Ascending aorta (tissue), 2 donors: ENCODE results near the gene CNIH2. TPM values are rescaled to one million over a fixed set of nuclear protein-coding genes. Genes with fewer than 3 reads are reported as not detected.

Source experiments
- DNase-seq, 2 donors: peaks; one replicate each; pipeline ENCODE4 v3.0.0-alpha.2; 2019; ENCODE audit warnings: low spot score in 2 of 2
- H3K27ac ChIP-seq, 2 donors: fragments of 200-600 bp; sonication (generic); one replicate each; pipeline ENCODE4 v1.5.1; 2016 to 2017; ENCODE audit warnings: mild to moderate bottlenecking in 1 of 2
- H3K27me3 ChIP-seq: fragments of 200-600 bp; sonication (generic); one replicate; pipeline ENCODE4 v1.5.1; 2017
- H3K36me3 ChIP-seq, 2 donors: fragments of 200-600 bp; sonication (generic); one replicate each; pipeline ENCODE4 v1.5.1; 2016
- H3K4me1 ChIP-seq, 2 donors: fragments of 200-600 bp; sonication (generic); one replicate each; pipeline ENCODE4 v1.5.1; 2016 to 2017; ENCODE audit warnings: mild to moderate bottlenecking in 1 of 2
- H3K4me3 ChIP-seq, 2 donors: fragments of 200-600 bp; sonication (generic); one replicate each; pipeline ENCODE4 v1.5.1; 2016 to 2017; ENCODE audit warnings: mild to moderate bottlenecking in 1 of 2
- H3K9me3 ChIP-seq, 2 donors: fragments of 200-600 bp; sonication (generic); one replicate each; pipeline ENCODE4 v1.5.1; 2016
- intact Hi-C: fragments of 100-400 bp; cut with DNase I; formaldehyde crosslinking; loops from one replicate; pipeline ENCODE4 v1.15.1; 2023
- total RNA-seq: library from RNA; depleted of rRNA; stranded (reverse); fragments of >200 nt; gene quantifications from one replicate; pipeline ENCODE4 v1.1.0, GENCODE V29; 2016
- TF ChIP-seq, protein P1 (sequence below), 3 experiments: fragments of 200-600 bp in 2 of 3; fragments of 450-650 bp in 1 of 3; sonication (generic) in 2 of 3; IDR thresholded peaks; one replicate each; pipeline ENCODE4 v1.5.1; 2016 to 2019; ENCODE audit warnings: antibody characterized with exemption in 3 of 3, mild to moderate bottlenecking in 1 of 3, moderate library complexity in 1 of 3

Gene CNIH2
- total RNA-seq, 1 donor from 2014 or later = not detected

DNA sequence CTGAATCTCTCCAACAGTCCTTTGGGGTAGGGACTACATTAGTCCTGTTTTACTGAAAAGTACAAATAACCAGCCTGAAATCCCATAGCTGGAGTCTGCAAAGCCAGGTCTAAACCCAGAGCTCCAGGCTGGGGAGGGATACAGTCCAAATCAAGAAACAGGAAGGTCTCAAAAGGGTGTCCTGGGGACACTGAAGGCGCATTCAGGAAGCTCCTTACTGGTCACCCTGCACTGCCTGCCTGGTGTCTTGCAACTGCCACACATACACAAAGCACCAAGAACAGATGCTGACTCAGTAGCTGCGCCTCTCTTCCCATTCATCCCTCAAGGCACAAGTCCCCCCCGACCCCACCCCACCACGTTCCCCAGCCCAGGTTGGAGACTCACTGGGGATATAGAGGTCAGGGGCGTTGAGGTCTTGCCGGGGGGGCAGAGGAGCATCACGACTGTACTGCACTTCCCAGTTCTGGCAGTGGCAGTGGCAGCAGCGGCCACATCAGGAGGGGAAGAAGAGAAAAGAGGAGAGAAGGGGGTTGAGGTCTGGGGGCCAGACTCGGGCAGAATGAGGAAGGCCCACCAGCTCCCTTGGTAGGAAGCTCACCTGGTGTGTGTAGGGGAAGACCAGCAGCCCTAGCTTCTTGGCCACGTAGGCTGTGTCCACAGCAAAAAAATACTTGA, 9.4 kb downstream of the CNIH2 start:
- no peak for DNase-seq
- Histone ChIP-seq H3K27me3 (peaks cover 5% of the 10 kb centered on the region), H3K4me1 (peaks cover 8 to 29% of the 10 kb centered on the region in 2 donors), H3K4me3 (peak overlapping the region in 1 of 2 donors; percentile 74), H3K27ac (no peak overlapping the region), H3K36me3 (peaks cover 0 to 17% of the 10 kb centered on the region in 2 donors), H3K9me3 (no peaks in the 10 kb centered on the region)
- intact Hi-C loops = no loop called here
- TF ChIP-seq, protein P1, sequence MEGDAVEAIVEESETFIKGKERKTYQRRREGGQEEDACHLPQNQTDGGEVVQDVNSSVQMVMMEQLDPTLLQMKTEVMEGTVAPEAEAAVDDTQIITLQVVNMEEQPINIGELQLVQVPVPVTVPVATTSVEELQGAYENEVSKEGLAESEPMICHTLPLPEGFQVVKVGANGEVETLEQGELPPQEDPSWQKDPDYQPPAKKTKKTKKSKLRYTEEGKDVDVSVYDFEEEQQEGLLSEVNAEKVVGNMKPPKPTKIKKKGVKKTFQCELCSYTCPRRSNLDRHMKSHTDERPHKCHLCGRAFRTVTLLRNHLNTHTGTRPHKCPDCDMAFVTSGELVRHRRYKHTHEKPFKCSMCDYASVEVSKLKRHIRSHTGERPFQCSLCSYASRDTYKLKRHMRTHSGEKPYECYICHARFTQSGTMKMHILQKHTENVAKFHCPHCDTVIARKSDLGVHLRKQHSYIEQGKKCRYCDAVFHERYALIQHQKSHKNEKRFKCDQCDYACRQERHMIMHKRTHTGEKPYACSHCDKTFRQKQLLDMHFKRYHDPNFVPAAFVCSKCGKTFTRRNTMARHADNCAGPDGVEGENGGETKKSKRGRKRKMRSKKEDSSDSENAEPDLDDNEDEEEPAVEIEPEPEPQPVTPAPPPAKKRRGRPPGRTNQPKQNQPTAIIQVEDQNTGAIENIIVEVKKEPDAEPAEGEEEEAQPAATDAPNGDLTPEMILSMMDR (IDR thresholded peaks at IDR 0.05) = no peak

DNA sequence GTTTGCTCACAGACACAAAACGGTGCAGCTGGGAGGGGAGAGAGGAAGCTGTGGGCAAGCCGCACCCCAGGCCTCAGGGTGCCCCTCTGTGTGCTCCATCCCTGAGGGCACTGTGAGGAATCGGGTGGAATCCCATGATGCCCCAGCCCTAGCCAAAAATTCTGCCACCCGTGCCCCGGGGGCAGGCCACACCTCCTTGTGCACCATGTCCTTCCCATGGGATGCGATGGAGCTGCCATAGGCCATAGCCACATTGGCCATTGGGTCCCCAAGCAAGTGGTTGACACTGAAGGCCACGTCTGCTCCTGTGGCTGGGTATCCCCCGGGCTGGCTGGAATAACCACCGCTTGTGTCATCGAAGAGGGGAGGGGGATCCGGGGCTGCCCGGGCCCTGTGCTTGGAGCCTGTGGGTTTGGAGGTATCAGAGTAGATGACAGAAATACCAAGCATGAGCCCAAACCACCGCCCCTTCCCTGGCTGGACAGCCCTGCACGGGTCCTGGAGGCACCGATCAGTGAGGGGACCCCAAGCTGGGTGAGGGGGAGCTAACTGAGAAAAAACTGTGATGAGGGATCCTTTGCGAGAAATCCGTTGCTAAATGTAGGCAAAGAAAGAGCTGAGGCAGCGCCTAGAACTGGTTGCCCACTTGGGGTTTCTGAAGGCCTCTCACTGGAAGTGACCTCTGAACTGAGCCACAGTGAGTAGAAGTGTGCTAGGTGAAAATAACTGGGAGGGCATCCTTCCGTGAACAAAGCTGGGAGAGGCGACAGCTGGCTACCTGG, 10.1 kb downstream of the CNIH2 start:
- Histone ChIP-seq H3K27me3 (peaks cover 8% of the 10 kb centered on the region), H3K36me3 (peaks cover 0 to 17% of the 10 kb centered on the region in 2 donors), H3K9me3 (no peaks in the 10 kb centered on the region), H3K27ac (peak overlapping the region; percentile 94), H3K4me1 (peaks cover 8 to 22% of the 10 kb centered on the region in 2 donors), H3K4me3 (peak overlapping the region; percentile 72 to 74)
- no peak for DNase-seq
- intact Hi-C loops = loop anchor here (2.0 kb wide), 1 partner anchor 133 kb away; the partner anchor contains the start of gene NPAS4
- TF ChIP-seq, protein P1 (IDR thresholded peaks at IDR 0.05) = no peak

GRCh38 chr11:66288671-66289547, 10.9 kb downstream of the CNIH2 start, which contains the start of gene YIF1A:
TSS of gene YIF1A (minus strand) at chr11:66289143. CDS start at chr11:66288985, 158 bp downstream.
- intact Hi-C loops = loop anchor here (1.0 to 2.0 kb wide), 3 partner anchors 21 to 132 kb away; partner anchors contain the start of genes NPAS4 and RAB1B

GRCh38 chr11:66289548-66290329, 11.8 kb downstream of the CNIH2 start:
- H3K4me1 ChIP-seq = peaks cover 8 to 22% of the 10 kb centered on the region in 2 donors

More at GRCh38 chr11:66288671-66289547, 10.9 kb downstream of the CNIH2 start, which contains the start of gene YIF1A:
- TF ChIP-seq, protein P1 (IDR thresholded peaks at IDR 0.05) = no peak
- Histone ChIP-seq H3K27me3 (peaks cover 8% of the 10 kb centered on the region), H3K4me3 (peak within 1 kb of the TSS; percentile 72 to 74), H3K36me3 (peaks cover 0 to 17% of the 10 kb centered on the region in 2 donors), H3K4me1 (peaks cover 8 to 22% of the 10 kb centered on the region in 2 donors), H3K27ac (peak within 1 kb of the TSS; percentile 94), H3K9me3 (no peaks in the 10 kb centered on the region)
- peak; percentile 98 to 99 for DNase-seq

More at GRCh38 chr11:66289548-66290329, 11.8 kb downstream of the CNIH2 start:
- H3K4me3 ChIP-seq = peak overlapping the region; percentile 72 to 74
- intact Hi-C loops = loop anchor here (1.0 to 2.0 kb wide), 3 partner anchors 21 to 131 kb away; partner anchors contain the start of genes NPAS4 and RAB1B
- H3K27ac ChIP-seq = peak overlapping the region; percentile 93 to 94
- H3K9me3 ChIP-seq = no peaks in the 10 kb centered on the region
- TF ChIP-seq, protein P1 (IDR thresholded peaks at IDR 0.05) = no peak
- DNase-seq = peak in 1 of 2 donors; percentile 85
- peaks cover 0 to 9% of the 10 kb centered on the region in 2 donors for H3K36me3 ChIP-seq
- peaks cover 8% of the 10 kb centered on the region for H3K27me3 ChIP-seq
